Aorta (tissue), 5 donors: ENCODE results near the gene ATXN7L1. TPM values are rescaled to one million over a fixed set of nuclear protein-coding genes. Genes with fewer than 3 reads are reported as not detected.

Experiments
- ATAC-seq: fragments of 200-7000 bp; cut with Tn5 transposase; one replicate; pipeline ENCODE4 v1.9.1; 2022; ENCODE audit warnings: moderate library complexity; ENCODE audit not compliant: low FRiP score
- DNase-seq, 2 donors: peaks; one replicate each; pipeline ENCODE4 v3.0.0-alpha.2; 2020
- H3K27ac ChIP-seq, 2 donors: one replicate each; pipeline ENCODE4 v1.5.1; 2013; ENCODE audit warnings: low read length in 2 of 2, mild to moderate bottlenecking in 2 of 2, moderate library complexity in 2 of 2, control low read depth in 1 of 2, inconsistent platforms in 1 of 2, low read depth in 1 of 2
- H3K27me3 ChIP-seq, 2 donors: one replicate each; pipeline ENCODE4 v1.6.1; 2013; ENCODE audit warnings: control low read depth in 1 of 2, low read length in 1 of 2, mild to moderate bottlenecking in 1 of 2, moderate library complexity in 1 of 2; ENCODE audit not compliant: insufficient read depth in 2 of 2, control insufficient read depth in 1 of 2
- H3K36me3 ChIP-seq, 2 donors: one replicate each; pipeline ENCODE4 v1.6.1; 2013; ENCODE audit warnings: control low read depth in 1 of 2, low read length in 1 of 2, mild to moderate bottlenecking in 1 of 2; ENCODE audit not compliant: insufficient read depth in 2 of 2, control insufficient read depth in 1 of 2
- H3K4me1 ChIP-seq, 2 donors: one replicate each; pipeline ENCODE4 v1.6.1; 2013; ENCODE audit warnings: low read length in 2 of 2, control low read depth in 1 of 2, mild to moderate bottlenecking in 1 of 2, moderate library complexity in 1 of 2; ENCODE audit not compliant: insufficient read depth in 2 of 2, control insufficient read depth in 1 of 2
- H3K4me3 ChIP-seq, 2 donors: one replicate each; pipeline ENCODE4 v1.5.1; 2013; ENCODE audit warnings: low read length in 2 of 2, control low read depth in 1 of 2, mild to moderate bottlenecking in 1 of 2
- H3K9me3 ChIP-seq: one replicate; pipeline ENCODE4 v1.6.1; 2013; ENCODE audit warnings: mild to moderate bottlenecking, low read length; ENCODE audit not compliant: control insufficient read depth
- WGBS, 2 donors: extraction: QIAGEN DNeasy Blood & Tissue Kit; methylation state at CpG; one replicate each; pipeline ENCODE4 v1.1.7; 2013; 5-methylcytosine and 5-hydroxymethylcytosine counted together
- intact Hi-C, 2 donors: fragments of 100-400 bp; cut with DNase I; formaldehyde crosslinking; loops; one replicate each; pipeline versions ENCODE4 v1.14.2 to v1.15.0; 2022
- polyA plus RNA-seq, 2 donors: library from polyadenylated mRNA; stranded (reverse); fragments of 200-250 nt; gene quantifications; one replicate each; pipeline ENCODE4 v1.2.3, GENCODE V29; 2013
- total RNA-seq, 2 donors: library from RNA; stranded (reverse); fragmentation: NEBNext Ultra II Directional; extraction: Animal tissue kit (Norgen Biotek cat#: 25700); gene quantifications; one replicate each; pipeline ENCODE4 v1.2.1, GENCODE V29; 2021
- donor health status: healthy with polysubstance abuse.
- donor health status: Bipolar disorder and iron deficiency.
- donor health status: DM: no; HTN: no; CAD: no.
- donor health status: DM: no; HTN: no; CAD: no.
- donor health status: DM: yes; HTN: yes; CAD: no.

Gene ATXN7L1
- total and polyA plus RNA-seq, 4 donors: 2.5 to 20.1 (median 8.4) TPM

GRCh38 chr7:105766421-105767073 is 109.9 kb downstream of the ATXN7L1 start:
- Histone ChIP-seq H3K9me3 (no peaks in the 10 kb centered on the region), H3K27me3 (no peaks in the 10 kb centered on the region), H3K4me3 (no peak overlapping the region), H3K27ac (no peak overlapping the region), H3K4me1 (peaks cover 0 to 9% of the 10 kb centered on the region in 2 donors), H3K36me3 (no peaks in the 10 kb centered on the region)
- ATAC-seq (no peak), DNase-seq (no peak)
- WGBS, 2 donors: 94 to 95% methylated on average over 14 of the region's 14 CpGs
- intact Hi-C loops: loop anchor here (10.0 kb wide), 1 partner anchor 238 kb away; no protein-coding TSS in a partner anchor

- intact Hi-C loops: loop anchor here (10.0 kb wide), 1 partner anchor 239 kb away; no protein-coding TSS in a partner anchor
- H3K27me3 ChIP-seq: no peaks in the 10 kb centered on the region
- WGBS, 2 donors: 97% methylated on average over 4 of the region's 4 CpGs
- H3K9me3 ChIP-seq: no peaks in the 10 kb centered on the region
- no peak overlapping the region for H3K27ac ChIP-seq
- H3K36me3 ChIP-seq: peaks cover 0 to 2% of the 10 kb centered on the region in 2 donors
- no peak overlapping the region for H3K4me3 ChIP-seq
- H3K4me1 ChIP-seq: peaks cover 0 to 9% of the 10 kb centered on the region in 2 donors
- ATAC-seq: no peak
- no peak for DNase-seq
These were observed 110.6 kb downstream of the ATXN7L1 start for GRCh38 chr7:105765846-105766245.

- no peak for DNase-seq
- no peak overlapping the region for H3K27ac ChIP-seq
- H3K4me3 ChIP-seq: no peak overlapping the region
- no peaks in the 10 kb centered on the region for H3K27me3 ChIP-seq
- intact Hi-C loops: loop anchor here (10.0 kb wide), 1 partner anchor 240 kb away; no protein-coding TSS in a partner anchor
- ATAC-seq: no peak
- H3K4me1 ChIP-seq: no peaks in the 10 kb centered on the region
- peaks cover 0 to 2% of the 10 kb centered on the region in 2 donors for H3K36me3 ChIP-seq
- 70 to 74% methylated on average over 2 of the region's 2 CpGs for WGBS, 2 donors
- no peaks in the 10 kb centered on the region for H3K9me3 ChIP-seq
These were observed 111.9 kb downstream of the ATXN7L1 start for GRCh38 chr7:105764506-105764905.

GRCh38 chr7:105760551-105761447 is 115.6 kb downstream of the ATXN7L1 start:
- peaks cover 0 to 2% of the 10 kb centered on the region in 2 donors for H3K36me3 ChIP-seq
- H3K27me3 ChIP-seq: no peaks in the 10 kb centered on the region
- H3K4me1 ChIP-seq: no peaks in the 10 kb centered on the region
- 91 to 98% methylated on average over 6 of the region's 6 CpGs for WGBS, 2 donors
- H3K4me3 ChIP-seq: no peak overlapping the region
- DNase-seq (no peak), ATAC-seq (no peak)
- intact Hi-C loops: loop anchor here (2.0 to 10.0 kb wide), 2 partner anchors 244 to 282 kb away; no protein-coding TSS in a partner anchor
- H3K9me3 ChIP-seq: no peaks in the 10 kb centered on the region
- H3K27ac ChIP-seq: no peak overlapping the region

- no peaks in the 10 kb centered on the region for H3K4me1 ChIP-seq
- H3K27me3 ChIP-seq: no peaks in the 10 kb centered on the region
- ATAC-seq (no peak), DNase-seq (no peak)
- H3K9me3 ChIP-seq: no peaks in the 10 kb centered on the region
- no peak overlapping the region for H3K4me3 ChIP-seq
- intact Hi-C loops: loop anchor here (2.0 to 10.0 kb wide), 3 partner anchors 245 to 283 kb away; no protein-coding TSS in a partner anchor
- H3K36me3 ChIP-seq: peaks cover 0 to 2% of the 10 kb centered on the region in 2 donors
- 87 to 89% methylated on average over 2 of the region's 2 CpGs for WGBS, 2 donors
- H3K27ac ChIP-seq: no peak overlapping the region
These were observed 116.5 kb downstream of the ATXN7L1 start for GRCh38 chr7:105759670-105760550.

- WGBS, 2 donors: 48 to 73% methylated on average over 2 of the region's 2 CpGs
- no peaks in the 10 kb centered on the region for H3K4me1 ChIP-seq
- intact Hi-C loops: no loop called here
- H3K36me3 ChIP-seq: peaks cover 0 to 2% of the 10 kb centered on the region in 2 donors
- ATAC-seq: no peak
- no peak for DNase-seq
- H3K27ac ChIP-seq: no peak overlapping the region
- H3K4me3 ChIP-seq: no peak overlapping the region
- H3K27me3 ChIP-seq: no peaks in the 10 kb centered on the region
- no peaks in the 10 kb centered on the region for H3K9me3 ChIP-seq
These were observed 120.0 kb downstream of the ATXN7L1 start for GRCh38 chr7:105756367-105756766.

GRCh38 chr7:105752671-105753275 is 123.6 kb downstream of the ATXN7L1 start:
- intact Hi-C loops: no loop called here
- no peak for ATAC-seq
- WGBS, 2 donors: 90 to 93% methylated on average over 5 of the region's 5 CpGs
- Histone ChIP-seq H3K36me3 (no peaks in the 10 kb centered on the region), H3K27ac (no peak overlapping the region), H3K4me3 (no peak overlapping the region), H3K4me1 (no peaks in the 10 kb centered on the region), H3K27me3 (no peaks in the 10 kb centered on the region), H3K9me3 (no peaks in the 10 kb centered on the region)
- DNase-seq: no peak

- Histone ChIP-seq H3K4me1 (no peaks in the 10 kb centered on the region), H3K27ac (no peak overlapping the region), H3K9me3 (no peaks in the 10 kb centered on the region), H3K36me3 (no peaks in the 10 kb centered on the region), H3K27me3 (no peaks in the 10 kb centered on the region), H3K4me3 (no peak overlapping the region)
- intact Hi-C loops: no loop called here
- 86 to 91% methylated on average over 3 of the region's 3 CpGs for WGBS, 2 donors
- no peak for ATAC-seq
- no peak for DNase-seq
These were observed 125.3 kb downstream of the ATXN7L1 start for GRCh38 chr7:105751054-105751453.
